ENCODE measurements around the gene KCNE4. TPM values are rescaled to one million over a fixed set of nuclear protein-coding genes. Genes with fewer than 3 reads are reported as not detected.

The KCNE4 gene
- total RNA-seq, 1 donor from 2014 or later, result not detected

GRCh38 chr2:223008956-223009355 lies 43.0 kb upstream of the KCNE4 start:
- Mint-ChIP-seq H3K36me3 (ENCODE audit: unreplicated experiment) (no peaks in the 10 kb centered on the region), H3K4me3 (ENCODE audit: unreplicated experiment) (no peak overlapping the region), H3K4me1 (ENCODE audit: low read depth, unreplicated experiment) (no peaks in the 10 kb centered on the region), H3K27ac (ENCODE audit: unreplicated experiment) (no peak overlapping the region), H3K9me3 (ENCODE audit: unreplicated experiment) (no peaks in the 10 kb centered on the region), H3K27me3 (ENCODE audit: unreplicated experiment) (no peaks in the 10 kb centered on the region)
- DNase-seq, result no peak
- no peak for TF ChIP-seq CTCF (IDR thresholded peaks at IDR 0.05; ENCODE audit: partially characterized antibody, unreplicated experiment)

- Mint-ChIP-seq H3K4me3 (ENCODE audit: unreplicated experiment) (no peak overlapping the region), H3K27me3 (ENCODE audit: unreplicated experiment) (no peaks in the 10 kb centered on the region), H3K27ac (ENCODE audit: unreplicated experiment) (no peak overlapping the region), H3K36me3 (ENCODE audit: unreplicated experiment) (no peaks in the 10 kb centered on the region), H3K9me3 (ENCODE audit: unreplicated experiment) (no peaks in the 10 kb centered on the region), H3K4me1 (ENCODE audit: low read depth, unreplicated experiment) (no peaks in the 10 kb centered on the region)
- DNase-seq, result no peak
- no peak for TF ChIP-seq CTCF (IDR thresholded peaks at IDR 0.05; ENCODE audit: partially characterized antibody, unreplicated experiment)
Observed at GRCh38 chr2:223010641-223011040, 41.3 kb upstream of the KCNE4 start.

- H3K9me3 Mint-ChIP-seq (ENCODE audit: unreplicated experiment), result no peaks in the 10 kb centered on the region
- no peak for DNase-seq
- no peaks in the 10 kb centered on the region for H3K36me3 Mint-ChIP-seq (ENCODE audit: unreplicated experiment)
- H3K27me3 Mint-ChIP-seq (ENCODE audit: unreplicated experiment), result no peaks in the 10 kb centered on the region
- TF ChIP-seq CTCF (IDR thresholded peaks at IDR 0.05; ENCODE audit: partially characterized antibody, unreplicated experiment), result no peak
- no peaks in the 10 kb centered on the region for H3K4me1 Mint-ChIP-seq (ENCODE audit: low read depth, unreplicated experiment)
- H3K27ac Mint-ChIP-seq (ENCODE audit: unreplicated experiment), result no peak overlapping the region
- no peak overlapping the region for H3K4me3 Mint-ChIP-seq (ENCODE audit: unreplicated experiment)
Observed at GRCh38 chr2:223012291-223012690, 39.7 kb upstream of the KCNE4 start.

GRCh38 chr2:223019390-223019930 lies 32.5 kb upstream of the KCNE4 start:
- no peak for TF ChIP-seq CTCF (IDR thresholded peaks at IDR 0.05; ENCODE audit: partially characterized antibody, unreplicated experiment)
- H3K27ac Mint-ChIP-seq (ENCODE audit: unreplicated experiment), result no peak overlapping the region
- DNase-seq, result no peak
- no peaks in the 10 kb centered on the region for H3K9me3 Mint-ChIP-seq (ENCODE audit: unreplicated experiment)
- H3K27me3 Mint-ChIP-seq (ENCODE audit: unreplicated experiment), result no peaks in the 10 kb centered on the region
- H3K4me1 Mint-ChIP-seq (ENCODE audit: low read depth, unreplicated experiment), result no peaks in the 10 kb centered on the region
- peaks cover 8% of the 10 kb centered on the region for H3K36me3 Mint-ChIP-seq (ENCODE audit: unreplicated experiment)
- no peak overlapping the region for H3K4me3 Mint-ChIP-seq (ENCODE audit: unreplicated experiment)

- Mint-ChIP-seq H3K36me3 (ENCODE audit: unreplicated experiment) (peaks cover 8% of the 10 kb centered on the region), H3K4me1 (ENCODE audit: low read depth, unreplicated experiment) (no peaks in the 10 kb centered on the region), H3K27ac (ENCODE audit: unreplicated experiment) (no peak overlapping the region), H3K27me3 (ENCODE audit: unreplicated experiment) (no peaks in the 10 kb centered on the region), H3K9me3 (ENCODE audit: unreplicated experiment) (no peaks in the 10 kb centered on the region), H3K4me3 (ENCODE audit: unreplicated experiment) (no peak overlapping the region)
- DNase-seq, result no peak
- no peak for TF ChIP-seq CTCF (IDR thresholded peaks at IDR 0.05; ENCODE audit: partially characterized antibody, unreplicated experiment)
Observed at GRCh38 chr2:223019987-223020717, 31.8 kb upstream of the KCNE4 start.
